Neural progenitor cell (in vitro differentiated cells): ENCODE measurements around the gene CTRB1. TPM values are rescaled to one million over a fixed set of nuclear protein-coding genes. Genes with fewer than 3 reads are reported as not detected.

ENCODE experiments used
- DNase-seq: peaks from one replicate; pipeline ENCODE4 v3.0.0-alpha.2; 2016; ENCODE audit warnings: low spot score
- H2AFZ ChIP-seq: fragments of 200-600 bp; sonication (generic); replicated peaks from 2 replicates; pipeline ENCODE4 v1.6.1; 2016; ENCODE audit warnings: antibody characterized with exemption
- H3F3A ChIP-seq: fragments of 200-600 bp; sonication (generic); 2 replicates; pipeline ENCODE4 v1.6.1; 2016; ENCODE audit warnings: antibody characterized with exemption, low read depth
- H3K27ac ChIP-seq: fragments of 200-600 bp; sonication (generic); 2 replicates; pipeline ENCODE4 v1.5.1; 2016; ENCODE audit warnings: mild to moderate bottlenecking
- H3K27me3 ChIP-seq: fragments of 200-600 bp; sonication (generic); 2 replicates; pipeline ENCODE4 v1.6.1; 2016; ENCODE audit warnings: mild to moderate bottlenecking, moderate library complexity
- H3K36me3 ChIP-seq: fragments of 200-600 bp; sonication (generic); 2 replicates; pipeline ENCODE4 v1.5.1; 2016
- H3K4me1 ChIP-seq: fragments of 200-600 bp; sonication (generic); 2 replicates; pipeline ENCODE4 v1.6.1; 2016; ENCODE audit warnings: mixed run types
- H3K4me2 ChIP-seq: fragments of 200-600 bp; sonication (generic); 2 replicates; pipeline ENCODE4 v1.6.1; 2016
- H3K4me3 ChIP-seq: fragments of 200-600 bp; sonication (generic); 2 replicates; pipeline ENCODE4 v1.5.1; 2016
- H3K79me2 ChIP-seq: fragments of 200-600 bp; sonication (generic); 2 replicates; pipeline ENCODE4 v1.6.1; 2016; ENCODE audit warnings: low read depth
- H3K9ac ChIP-seq: fragments of 200-600 bp; sonication (generic); 2 replicates; pipeline ENCODE4 v1.6.1; 2016
- H3K9me3 ChIP-seq: fragments of 200-600 bp; sonication (generic); 2 replicates; pipeline ENCODE4 v1.5.1; 2016; ENCODE audit warnings: low read depth
- H4K20me1 ChIP-seq: fragments of 200-600 bp; sonication (generic); 2 replicates; pipeline ENCODE4 v1.6.1; 2016; ENCODE audit warnings: low read depth
- H3K27ac Mint-ChIP-seq: 3 replicates; pipeline ENCODE4 v1.8.0; 2021; ENCODE audit warnings: mixed read lengths
- H3K27me3 Mint-ChIP-seq: 2 replicates; pipeline ENCODE4 v1.8.0; 2022; ENCODE audit warnings: low read depth, mild to moderate bottlenecking, inconsistent platforms, moderate library complexity, mixed read lengths; ENCODE audit not compliant: insufficient read depth
- H3K36me3 Mint-ChIP-seq: 3 replicates; pipeline ENCODE4 v1.8.0; 2021; ENCODE audit warnings: mixed read lengths
- H3K4me1 Mint-ChIP-seq: 3 replicates; pipeline ENCODE4 v1.8.0; 2021; ENCODE audit warnings: mixed read lengths
- H3K4me3 Mint-ChIP-seq: 3 replicates; pipeline ENCODE4 v1.8.0; 2021; ENCODE audit warnings: mild to moderate bottlenecking, moderate library complexity, mixed read lengths
- H3K9me3 Mint-ChIP-seq: 3 replicates; pipeline ENCODE4 v1.8.0; 2020; ENCODE audit warnings: mixed read lengths
- EZH2 ChIP-seq: fragments of 200-600 bp; sonication (generic); IDR thresholded peaks from 2 replicates; pipeline ENCODE4 v1.6.1; 2017; ENCODE audit warnings: antibody characterized with exemption, mild to moderate bottlenecking, moderate library complexity
- EZH2phosphoT487 ChIP-seq: fragments of 200-600 bp; sonication (generic); IDR thresholded peaks from 2 replicates; pipeline ENCODE4 v1.6.1; 2017; ENCODE audit warnings: antibody characterized with exemption
- total RNA-seq: library from RNA; depleted of rRNA; stranded (reverse); fragments of >200 nt; gene quantifications from 2 replicates; pipeline ENCODE4 v1.2.3, GENCODE V29; 2015; ENCODE audit warnings: low replicate concordance
- TF ChIP-seq, protein P1 (sequence below): fragments of 200-600 bp; sonication (generic); IDR thresholded peaks from 2 replicates; pipeline ENCODE4 v1.5.1; 2017; ENCODE audit warnings: antibody characterized with exemption, mild to moderate bottlenecking

The CTRB1 gene
- total RNA-seq, 1 donor from 2014 or later, result not detected

GRCh38 chr16:75224306-75225082 is 5.7 kb downstream of the CTRB1 start:
- no peaks in the 10 kb centered on the region for H3K36me3 Mint-ChIP-seq
- DNase-seq, result no peak
- H3K9ac ChIP-seq, result no peak overlapping the region
- H3K4me1 Mint-ChIP-seq, result peaks cover 3% of the 10 kb centered on the region
- H3K27me3 Mint-ChIP-seq, result peaks cover 3% of the 10 kb centered on the region
- no peaks in the 10 kb centered on the region for H3F3A ChIP-seq
- H3K27ac ChIP-seq, result no peak overlapping the region
- H3K9me3 ChIP-seq, result no peaks in the 10 kb centered on the region
- H4K20me1 ChIP-seq, result no peaks in the 10 kb centered on the region
- H3K4me3 ChIP-seq, result no peak overlapping the region
- H3K4me3 Mint-ChIP-seq, result no peak overlapping the region
- H3K4me2 ChIP-seq, result no peak overlapping the region
- TF ChIP-seq EZH2 (no peak), EZH2phosphoT487 (no peak)
- TF ChIP-seq, protein P1, sequence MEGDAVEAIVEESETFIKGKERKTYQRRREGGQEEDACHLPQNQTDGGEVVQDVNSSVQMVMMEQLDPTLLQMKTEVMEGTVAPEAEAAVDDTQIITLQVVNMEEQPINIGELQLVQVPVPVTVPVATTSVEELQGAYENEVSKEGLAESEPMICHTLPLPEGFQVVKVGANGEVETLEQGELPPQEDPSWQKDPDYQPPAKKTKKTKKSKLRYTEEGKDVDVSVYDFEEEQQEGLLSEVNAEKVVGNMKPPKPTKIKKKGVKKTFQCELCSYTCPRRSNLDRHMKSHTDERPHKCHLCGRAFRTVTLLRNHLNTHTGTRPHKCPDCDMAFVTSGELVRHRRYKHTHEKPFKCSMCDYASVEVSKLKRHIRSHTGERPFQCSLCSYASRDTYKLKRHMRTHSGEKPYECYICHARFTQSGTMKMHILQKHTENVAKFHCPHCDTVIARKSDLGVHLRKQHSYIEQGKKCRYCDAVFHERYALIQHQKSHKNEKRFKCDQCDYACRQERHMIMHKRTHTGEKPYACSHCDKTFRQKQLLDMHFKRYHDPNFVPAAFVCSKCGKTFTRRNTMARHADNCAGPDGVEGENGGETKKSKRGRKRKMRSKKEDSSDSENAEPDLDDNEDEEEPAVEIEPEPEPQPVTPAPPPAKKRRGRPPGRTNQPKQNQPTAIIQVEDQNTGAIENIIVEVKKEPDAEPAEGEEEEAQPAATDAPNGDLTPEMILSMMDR, result no peak
- no peaks in the 10 kb centered on the region for H3K27me3 ChIP-seq
- no peaks in the 10 kb centered on the region for H3K9me3 Mint-ChIP-seq
- no peaks in the 10 kb centered on the region for H3K4me1 ChIP-seq
- H3K36me3 ChIP-seq, result no peaks in the 10 kb centered on the region
- no peak overlapping the region for H2AFZ ChIP-seq
- H3K79me2 ChIP-seq, result no peaks in the 10 kb centered on the region
- H3K27ac Mint-ChIP-seq, result no peak overlapping the region

GRCh38 chr16:75225092-75225491 is 6.3 kb downstream of the CTRB1 start:
- H3K4me1 ChIP-seq, result no peaks in the 10 kb centered on the region
- no peaks in the 10 kb centered on the region for H3K27me3 ChIP-seq
- no peaks in the 10 kb centered on the region for H3K9me3 ChIP-seq
- no peak overlapping the region for H3K4me2 ChIP-seq
- peaks cover 3% of the 10 kb centered on the region for H3K4me1 Mint-ChIP-seq
- no peak overlapping the region for H3K27ac ChIP-seq
- no peaks in the 10 kb centered on the region for H3K9me3 Mint-ChIP-seq
- no peak overlapping the region for H3K27ac Mint-ChIP-seq
- H3K79me2 ChIP-seq, result no peaks in the 10 kb centered on the region
- TF ChIP-seq EZH2phosphoT487 (no peak), EZH2 (no peak)
- TF ChIP-seq, protein P1, result no peak
- no peaks in the 10 kb centered on the region for H4K20me1 ChIP-seq
- H3K36me3 ChIP-seq, result no peaks in the 10 kb centered on the region
- no peak overlapping the region for H3K9ac ChIP-seq
- H3K4me3 Mint-ChIP-seq, result no peak overlapping the region
- H3F3A ChIP-seq, result no peaks in the 10 kb centered on the region
- peaks cover 3% of the 10 kb centered on the region for H3K27me3 Mint-ChIP-seq
- no peak overlapping the region for H2AFZ ChIP-seq
- DNase-seq, result no peak
- H3K4me3 ChIP-seq, result no peak overlapping the region
- H3K36me3 Mint-ChIP-seq, result no peaks in the 10 kb centered on the region

DNA sequence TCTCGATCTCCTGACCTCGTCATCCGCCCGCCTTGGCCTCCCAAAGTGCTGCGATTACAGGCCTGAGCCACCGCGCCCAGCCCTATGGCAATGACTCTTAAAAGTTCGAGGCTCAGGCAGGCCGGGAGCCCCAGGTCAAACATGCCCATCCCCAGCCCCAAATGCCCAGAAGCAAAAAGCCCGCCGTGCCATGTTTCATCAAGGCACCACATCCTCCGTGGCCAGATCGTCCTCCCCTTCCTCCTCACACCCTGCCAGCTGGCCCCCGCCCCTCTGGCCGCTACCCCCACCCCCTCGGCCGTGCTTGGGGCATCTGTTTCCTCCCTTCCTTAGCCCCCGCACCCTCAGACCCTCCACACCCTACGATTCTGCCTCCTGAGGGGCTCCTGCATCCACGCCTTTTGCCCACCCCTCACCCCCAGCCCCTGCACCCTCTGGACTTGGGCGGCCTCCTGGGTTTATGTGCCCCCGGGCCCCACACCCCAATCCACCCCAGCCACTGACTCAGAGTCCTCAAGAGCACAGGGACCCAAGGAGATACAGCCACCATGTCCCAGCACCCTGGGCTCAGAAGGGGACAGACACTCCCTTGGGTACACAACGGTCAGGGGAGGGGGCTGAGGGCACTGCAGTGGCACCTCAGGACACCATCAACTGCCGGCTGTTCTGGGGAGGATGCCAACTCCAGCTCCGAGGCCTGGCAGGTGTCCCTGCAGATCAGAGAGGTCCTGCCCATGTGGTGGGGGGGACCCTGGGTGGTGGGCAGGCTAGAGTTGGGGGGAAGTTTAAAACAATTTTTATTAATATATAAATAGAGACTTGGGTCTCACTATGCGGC is 7.1 kb downstream of the CTRB1 start:
- TF ChIP-seq, protein P1, result no peak
- TF ChIP-seq EZH2phosphoT487 (no peak), EZH2 (no peak)
- H3K9me3 ChIP-seq, result no peaks in the 10 kb centered on the region
- H2AFZ ChIP-seq, result no peak overlapping the region
- H3K4me2 ChIP-seq, result no peak overlapping the region
- no peaks in the 10 kb centered on the region for H4K20me1 ChIP-seq
- peaks cover 3% of the 10 kb centered on the region for H3K4me1 Mint-ChIP-seq
- H3K27ac ChIP-seq, result no peak overlapping the region
- H3K4me3 ChIP-seq, result no peak overlapping the region
- H3K9ac ChIP-seq, result no peak overlapping the region
- H3K9me3 Mint-ChIP-seq, result no peaks in the 10 kb centered on the region
- peaks cover 3% of the 10 kb centered on the region for H3K27me3 Mint-ChIP-seq
- no peaks in the 10 kb centered on the region for H3F3A ChIP-seq
- H3K79me2 ChIP-seq, result no peaks in the 10 kb centered on the region
- H3K4me3 Mint-ChIP-seq, result peak overlapping the region; percentile 59
- no peaks in the 10 kb centered on the region for H3K4me1 ChIP-seq
- H3K27ac Mint-ChIP-seq, result no peak overlapping the region
- no peak for DNase-seq
- no peaks in the 10 kb centered on the region for H3K27me3 ChIP-seq
- peaks cover 3% of the 10 kb centered on the region for H3K36me3 Mint-ChIP-seq
- H3K36me3 ChIP-seq, result no peaks in the 10 kb centered on the region
